ENCODE data around the gene AFF1.

The AFF1 gene

DNA sequence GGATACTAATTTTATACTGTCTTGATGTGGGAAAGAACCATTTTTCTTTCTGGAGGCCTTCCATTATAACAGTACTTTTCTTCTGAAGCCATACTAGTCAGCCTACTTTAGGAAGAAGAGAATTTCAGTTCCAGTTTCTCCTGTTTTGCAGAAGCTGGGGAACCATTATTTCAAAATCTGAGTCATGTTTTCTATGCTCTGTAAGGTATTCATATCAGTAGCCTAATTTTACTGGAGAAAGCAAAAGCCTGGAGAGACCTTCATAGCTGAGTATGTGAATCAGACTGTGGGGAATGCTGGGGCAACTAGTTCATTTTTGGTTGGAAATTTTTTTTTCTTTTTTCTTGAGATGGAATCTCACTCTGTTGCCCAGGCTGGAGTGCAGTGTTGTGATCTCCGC is 22.4 kb downstream of the AFF1 start:
- no peak for TF ChIP-seq RAD21 (IDR thresholded peaks at IDR 0.05; ENCODE audit: low read depth)
- TF ChIP-seq EGR1 (IDR thresholded peaks at IDR 0.05) = no peak
- TF ChIP-seq FOXM1 (IDR thresholded peaks at IDR 0.05; ENCODE audit: borderline replicate concordance, low read depth) = no peak
- no peak for TF ChIP-seq TCF12 (IDR thresholded peaks at IDR 0.05; ENCODE audit: low read depth)
- no peak for TF ChIP-seq NFIC (IDR thresholded peaks at IDR 0.05)
- TF ChIP-seq, protein P1, sequence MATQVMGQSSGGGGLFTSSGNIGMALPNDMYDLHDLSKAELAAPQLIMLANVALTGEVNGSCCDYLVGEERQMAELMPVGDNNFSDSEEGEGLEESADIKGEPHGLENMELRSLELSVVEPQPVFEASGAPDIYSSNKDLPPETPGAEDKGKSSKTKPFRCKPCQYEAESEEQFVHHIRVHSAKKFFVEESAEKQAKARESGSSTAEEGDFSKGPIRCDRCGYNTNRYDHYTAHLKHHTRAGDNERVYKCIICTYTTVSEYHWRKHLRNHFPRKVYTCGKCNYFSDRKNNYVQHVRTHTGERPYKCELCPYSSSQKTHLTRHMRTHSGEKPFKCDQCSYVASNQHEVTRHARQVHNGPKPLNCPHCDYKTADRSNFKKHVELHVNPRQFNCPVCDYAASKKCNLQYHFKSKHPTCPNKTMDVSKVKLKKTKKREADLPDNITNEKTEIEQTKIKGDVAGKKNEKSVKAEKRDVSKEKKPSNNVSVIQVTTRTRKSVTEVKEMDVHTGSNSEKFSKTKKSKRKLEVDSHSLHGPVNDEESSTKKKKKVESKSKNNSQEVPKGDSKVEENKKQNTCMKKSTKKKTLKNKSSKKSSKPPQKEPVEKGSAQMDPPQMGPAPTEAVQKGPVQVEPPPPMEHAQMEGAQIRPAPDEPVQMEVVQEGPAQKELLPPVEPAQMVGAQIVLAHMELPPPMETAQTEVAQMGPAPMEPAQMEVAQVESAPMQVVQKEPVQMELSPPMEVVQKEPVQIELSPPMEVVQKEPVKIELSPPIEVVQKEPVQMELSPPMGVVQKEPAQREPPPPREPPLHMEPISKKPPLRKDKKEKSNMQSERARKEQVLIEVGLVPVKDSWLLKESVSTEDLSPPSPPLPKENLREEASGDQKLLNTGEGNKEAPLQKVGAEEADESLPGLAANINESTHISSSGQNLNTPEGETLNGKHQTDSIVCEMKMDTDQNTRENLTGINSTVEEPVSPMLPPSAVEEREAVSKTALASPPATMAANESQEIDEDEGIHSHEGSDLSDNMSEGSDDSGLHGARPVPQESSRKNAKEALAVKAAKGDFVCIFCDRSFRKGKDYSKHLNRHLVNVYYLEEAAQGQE (IDR thresholded peaks at IDR 0.05; ENCODE audit: low read depth) = no peak
- no peak for TF ChIP-seq EP300 (IDR thresholded peaks at IDR 0.05; ENCODE audit: borderline replicate concordance)
- no peak for TF ChIP-seq CEBPB (IDR thresholded peaks at IDR 0.05)
- TF ChIP-seq, protein P2, sequence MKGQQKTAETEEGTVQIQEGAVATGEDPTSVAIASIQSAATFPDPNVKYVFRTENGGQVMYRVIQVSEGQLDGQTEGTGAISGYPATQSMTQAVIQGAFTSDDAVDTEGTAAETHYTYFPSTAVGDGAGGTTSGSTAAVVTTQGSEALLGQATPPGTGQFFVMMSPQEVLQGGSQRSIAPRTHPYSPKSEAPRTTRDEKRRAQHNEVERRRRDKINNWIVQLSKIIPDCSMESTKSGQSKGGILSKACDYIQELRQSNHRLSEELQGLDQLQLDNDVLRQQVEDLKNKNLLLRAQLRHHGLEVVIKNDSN (IDR thresholded peaks at IDR 0.05) = no peak
- no peak for TF ChIP-seq CREB1 (IDR thresholded peaks at IDR 0.05; ENCODE audit: low read depth)
- no peak for TF ChIP-seq TAF1 (IDR thresholded peaks at IDR 0.05; ENCODE audit: low read depth)
- TF ChIP-seq, protein P3, sequence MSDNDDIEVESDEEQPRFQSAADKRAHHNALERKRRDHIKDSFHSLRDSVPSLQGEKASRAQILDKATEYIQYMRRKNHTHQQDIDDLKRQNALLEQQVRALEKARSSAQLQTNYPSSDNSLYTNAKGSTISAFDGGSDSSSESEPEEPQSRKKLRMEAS (IDR thresholded peaks at IDR 0.05) = no peak
- no peak for TF ChIP-seq ZBTB7A (IDR thresholded peaks at IDR 0.05; ENCODE audit: low read depth)
- TF ChIP-seq TEAD4 (IDR thresholded peaks at IDR 0.05) = no peak
- TF ChIP-seq YY1 (IDR thresholded peaks at IDR 0.05; ENCODE audit: low read depth) = no peak

DNA sequence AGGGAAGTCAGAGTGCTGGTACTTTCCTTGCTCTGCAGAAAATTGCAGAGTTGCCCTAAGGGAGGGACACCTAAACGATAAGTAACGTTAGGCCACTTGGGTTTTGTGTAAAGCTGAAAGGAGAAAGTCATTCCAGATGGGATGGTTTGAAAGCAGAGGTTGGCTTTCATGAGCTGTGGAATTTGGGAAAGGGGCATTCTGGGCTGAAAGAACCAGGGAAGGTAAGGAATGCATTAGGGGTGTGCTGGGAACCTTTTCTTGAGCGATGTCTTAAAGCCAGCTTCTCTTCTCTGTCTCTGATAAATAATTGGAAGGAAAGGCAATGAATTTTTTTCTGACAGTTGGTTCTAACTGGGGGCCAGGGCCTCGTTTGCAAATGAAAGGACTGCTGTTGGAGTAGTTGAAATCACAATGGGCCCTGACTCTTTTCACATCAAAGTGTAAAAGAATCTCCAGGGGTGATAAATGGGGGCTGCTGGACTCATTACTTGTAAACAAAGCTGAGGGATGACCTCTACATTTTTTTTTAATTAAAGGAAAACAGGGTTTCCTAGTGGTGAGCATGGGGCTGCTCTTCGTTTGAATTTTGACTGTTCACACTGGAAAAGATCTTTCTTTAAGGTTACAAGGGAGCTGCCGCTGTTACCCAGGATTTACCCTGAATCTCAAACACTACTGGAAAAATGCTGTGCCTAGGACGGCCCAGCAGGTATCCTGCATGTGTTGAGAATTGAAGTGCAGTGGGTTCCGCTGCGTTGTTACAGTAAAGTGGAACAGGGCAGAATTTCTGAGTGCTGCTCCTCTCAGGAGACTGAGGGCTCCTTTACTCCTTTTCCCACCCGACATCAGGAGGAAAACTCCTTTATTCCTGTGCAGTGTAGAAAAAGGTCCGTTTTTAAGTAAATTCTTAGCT is 25.0 kb downstream of the AFF1 start:
- TF ChIP-seq EP300 (IDR thresholded peaks at IDR 0.05; ENCODE audit: borderline replicate concordance) = no peak
- TF ChIP-seq RAD21 (IDR thresholded peaks at IDR 0.05; ENCODE audit: low read depth) = no peak
- no peak for TF ChIP-seq TCF12 (IDR thresholded peaks at IDR 0.05; ENCODE audit: low read depth)
- no peak for TF ChIP-seq NFIC (IDR thresholded peaks at IDR 0.05)
- TF ChIP-seq TAF1 (IDR thresholded peaks at IDR 0.05; ENCODE audit: low read depth) = no peak
- TF ChIP-seq YY1 (IDR thresholded peaks at IDR 0.05; ENCODE audit: low read depth) = no peak
- no peak for TF ChIP-seq CEBPB (IDR thresholded peaks at IDR 0.05)
- TF ChIP-seq EGR1 (IDR thresholded peaks at IDR 0.05) = no peak
- TF ChIP-seq FOXM1 (IDR thresholded peaks at IDR 0.05; ENCODE audit: borderline replicate concordance, low read depth) = no peak
- TF ChIP-seq, protein P2 (IDR thresholded peaks at IDR 0.05) = no peak

DNA sequence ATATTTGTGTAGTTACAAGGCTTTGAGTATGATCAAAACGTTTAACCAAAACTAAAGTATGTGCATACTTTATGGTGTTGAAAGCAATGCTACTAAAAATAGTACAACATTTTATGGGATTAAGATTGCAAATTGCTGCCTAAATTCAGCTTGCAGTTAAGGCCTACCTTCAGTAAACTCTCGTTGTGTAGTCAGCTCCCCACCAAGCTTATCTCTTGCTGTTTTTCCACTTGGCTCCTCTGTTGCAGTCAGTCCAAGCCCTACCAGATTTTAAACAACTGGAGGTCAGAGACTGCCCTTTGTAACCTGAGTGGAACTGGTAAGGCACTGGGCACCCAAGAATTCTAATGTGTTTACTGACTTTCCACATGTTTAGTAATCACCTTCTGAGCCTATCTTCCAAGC is 25.7 kb downstream of the AFF1 start:
- TF ChIP-seq EGR1 (IDR thresholded peaks at IDR 0.05) (no peak), RAD21 (IDR thresholded peaks at IDR 0.05; ENCODE audit: low read depth) (no peak), CEBPB (IDR thresholded peaks at IDR 0.05) (no peak), TAF1 (IDR thresholded peaks at IDR 0.05; ENCODE audit: low read depth) (no peak), EP300 (IDR thresholded peaks at IDR 0.05; ENCODE audit: borderline replicate concordance) (no peak), TCF12 (IDR thresholded peaks at IDR 0.05; ENCODE audit: low read depth) (no peak), ZBTB7A (IDR thresholded peaks at IDR 0.05; ENCODE audit: low read depth) (no peak), NFIC (IDR thresholded peaks at IDR 0.05) (no peak), FOXM1 (IDR thresholded peaks at IDR 0.05; ENCODE audit: borderline replicate concordance, low read depth) (no peak), TEAD4 (IDR thresholded peaks at IDR 0.05) (no peak), YY1 (IDR thresholded peaks at IDR 0.05; ENCODE audit: low read depth) (no peak), CREB1 (IDR thresholded peaks at IDR 0.05; ENCODE audit: low read depth) (no peak)
- TF ChIP-seq, protein P1 (IDR thresholded peaks at IDR 0.05; ENCODE audit: low read depth) = no peak
- TF ChIP-seq, protein P3 (IDR thresholded peaks at IDR 0.05) = no peak
- TF ChIP-seq, protein P2 (IDR thresholded peaks at IDR 0.05) = no peak

DNA sequence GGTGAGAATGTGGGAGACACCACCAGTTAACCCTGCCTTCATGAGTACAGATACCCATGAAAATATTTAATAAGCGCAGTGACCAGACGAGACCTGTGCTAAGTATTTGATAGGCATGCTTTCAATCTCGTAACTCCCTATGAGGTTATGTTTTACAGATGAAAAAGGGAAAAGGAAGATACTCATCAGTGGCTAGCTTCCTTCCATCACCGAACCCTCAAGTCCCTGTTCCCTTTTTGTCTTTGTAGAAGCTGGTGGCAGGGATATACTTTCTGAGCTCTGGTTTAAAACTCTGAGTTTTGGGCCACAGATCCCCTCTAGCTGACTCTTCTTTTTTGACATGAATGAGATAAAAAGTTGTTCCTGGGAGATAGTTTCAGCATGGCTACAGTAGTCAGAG is 26.3 kb downstream of the AFF1 start:
- TF ChIP-seq ZBTB7A (IDR thresholded peaks at IDR 0.05; ENCODE audit: low read depth) = no peak
- TF ChIP-seq FOXM1 (IDR thresholded peaks at IDR 0.05; ENCODE audit: borderline replicate concordance, low read depth) = no peak
- no peak for TF ChIP-seq YY1 (IDR thresholded peaks at IDR 0.05; ENCODE audit: low read depth)
- TF ChIP-seq, protein P2 (IDR thresholded peaks at IDR 0.05) = no peak
- TF ChIP-seq, protein P1 (IDR thresholded peaks at IDR 0.05; ENCODE audit: low read depth) = no peak
- TF ChIP-seq CEBPB (IDR thresholded peaks at IDR 0.05) = no peak
- TF ChIP-seq TCF12 (IDR thresholded peaks at IDR 0.05; ENCODE audit: low read depth) = no peak
- no peak for TF ChIP-seq RAD21 (IDR thresholded peaks at IDR 0.05; ENCODE audit: low read depth)
- no peak for TF ChIP-seq CREB1 (IDR thresholded peaks at IDR 0.05; ENCODE audit: low read depth)
- no peak for TF ChIP-seq NFIC (IDR thresholded peaks at IDR 0.05)
- TF ChIP-seq EP300 (IDR thresholded peaks at IDR 0.05; ENCODE audit: borderline replicate concordance) = no peak
- TF ChIP-seq TAF1 (IDR thresholded peaks at IDR 0.05; ENCODE audit: low read depth) = no peak
- no peak for TF ChIP-seq TEAD4 (IDR thresholded peaks at IDR 0.05)
- TF ChIP-seq, protein P3 (IDR thresholded peaks at IDR 0.05) = no peak
- no peak for TF ChIP-seq EGR1 (IDR thresholded peaks at IDR 0.05)
